NB4 (cell line): ENCODE results near the gene SPRED3.

Experiments used
- CTCF ChIP-seq: IDR thresholded peaks from one replicate; pipeline ENCODE4 v1.5.1; 2012; ENCODE audit warnings: low read depth, low read length
- MAX ChIP-seq: IDR thresholded peaks from 2 replicates; pipeline ENCODE4 v1.6.1; 2011; ENCODE audit warnings: low read depth, low read length
- POLR2A ChIP-seq: IDR thresholded peaks from 2 replicates; pipeline ENCODE4 v1.6.1; 2011; ENCODE audit warnings: mild to moderate bottlenecking; ENCODE audit not compliant: insufficient read length; ENCODE audit errors: extremely low read depth

GRCh38 chr19:38430931-38431330 is 42.4 kb downstream of the SPRED3 start:
- TF ChIP-seq CTCF: no peak
- TF ChIP-seq POLR2A: no peak
- no peak for TF ChIP-seq MAX
